Stimulated activated effector memory CD8-positive, alpha-beta T cell treated with anti-CD3 and anti-CD28 coated beads, Interleukin-12 subunit alpha, Interleukin-12 subunit beta, amount 100 ng/mL, for 72 hours (primary cell): Measurements from ENCODE around the gene CDH13.

Experiments
- ATAC-seq: fragments of 150-1000 bp; cut with Tn5 transposase; 2 replicates; pipeline ENCODE4 v1.10.0; 2021
- DNase-seq, 2 donors: peaks; one replicate each; pipeline ENCODE4 v3.0.0; 2021 to 2022; ENCODE audit warnings: low spot score in 2 of 2
- H3K27ac Mint-ChIP-seq: one replicate; pipeline ENCODE4 v1.8.0; 2022; ENCODE audit warnings: mild to moderate bottlenecking, mixed read lengths
- H3K36me3 Mint-ChIP-seq: one replicate; pipeline ENCODE4 v1.8.0; 2022; ENCODE audit warnings: mild to moderate bottlenecking, mixed read lengths
- H3K4me1 Mint-ChIP-seq: one replicate; pipeline ENCODE4 v1.8.0; 2022; ENCODE audit warnings: mixed read lengths
- H3K4me3 Mint-ChIP-seq: one replicate; pipeline ENCODE4 v1.8.0; 2022; ENCODE audit warnings: mild to moderate bottlenecking, mixed read lengths
- H3K9me3 Mint-ChIP-seq: one replicate; pipeline ENCODE4 v1.8.0; 2022; ENCODE audit warnings: mixed read lengths

CDH13 gene

GRCh38 chr16:82655072-82655714, 28.4 kb downstream of the CDH13 start:
- Mint-ChIP-seq H3K9me3 (no peaks in the 10 kb centered on the region), H3K4me1 (peaks cover 95% of the 10 kb centered on the region), H3K27ac (peak overlapping the region; percentile 92), H3K4me3 (peak overlapping the region; percentile 61), H3K36me3 (peaks cover 20% of the 10 kb centered on the region)
- peak; percentile 56 to 79 for DNase-seq
- ATAC-seq = peak; percentile 81

DNA sequence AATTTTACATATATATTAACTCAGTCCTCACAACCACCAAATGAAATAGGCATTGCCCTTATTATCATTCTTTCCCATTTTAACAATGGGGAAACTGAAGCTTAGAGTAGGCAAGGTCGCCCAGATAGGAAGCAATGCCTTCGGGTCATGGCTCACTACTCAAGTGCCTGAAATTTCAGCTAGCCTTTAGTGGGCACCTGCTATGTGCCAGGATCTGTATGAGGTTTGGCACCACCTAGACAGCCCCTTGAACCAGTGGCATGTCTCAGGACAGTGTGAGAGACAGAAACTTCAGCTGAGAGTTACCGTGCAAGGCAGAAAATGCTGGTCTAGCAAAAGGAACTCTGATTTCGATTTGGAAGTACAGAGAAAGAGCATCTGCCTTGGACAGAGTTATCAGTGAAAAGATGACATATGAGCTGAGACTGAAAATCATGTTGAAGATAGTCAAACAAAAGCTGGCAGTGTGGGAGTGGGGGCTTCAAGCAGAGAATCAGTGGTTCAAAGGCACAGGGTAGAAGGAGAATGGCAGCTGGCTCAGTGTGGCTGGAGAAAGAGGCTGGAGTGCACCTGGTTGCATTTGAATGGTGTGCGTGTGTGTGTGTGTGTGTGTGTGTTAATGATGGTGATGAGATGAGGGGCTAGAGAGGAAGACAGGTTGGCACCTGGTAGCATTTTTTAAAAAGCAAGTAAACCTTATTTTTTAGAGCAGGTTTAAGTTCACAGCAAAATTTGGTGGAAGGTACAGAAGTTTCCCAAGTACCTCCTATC, 29.1 kb downstream of the CDH13 start:
- Mint-ChIP-seq H3K4me3 (peak overlapping the region; percentile 61), H3K27ac (peak overlapping the region; percentile 92), H3K4me1 (peaks cover 92% of the 10 kb centered on the region), H3K9me3 (no peaks in the 10 kb centered on the region), H3K36me3 (peaks cover 23% of the 10 kb centered on the region)
- DNase-seq (no peak), ATAC-seq (peak; percentile 1)

- ATAC-seq (no peak), DNase-seq (no peak)
- Mint-ChIP-seq H3K27ac (peak overlapping the region; percentile 7), H3K36me3 (peaks cover 23% of the 10 kb centered on the region), H3K4me1 (peaks cover 83% of the 10 kb centered on the region), H3K4me3 (no peak overlapping the region), H3K9me3 (no peaks in the 10 kb centered on the region)
Measured at GRCh38 chr16:82657239-82657638, 30.5 kb downstream of the CDH13 start.

GRCh38 chr16:82657786-82658185, 31.0 kb downstream of the CDH13 start:
- H3K27ac Mint-ChIP-seq = peak overlapping the region; percentile 7
- DNase-seq (no peak), ATAC-seq (no peak)
- H3K4me1 Mint-ChIP-seq = peaks cover 77% of the 10 kb centered on the region
- H3K4me3 Mint-ChIP-seq = no peak overlapping the region
- no peaks in the 10 kb centered on the region for H3K9me3 Mint-ChIP-seq
- H3K36me3 Mint-ChIP-seq = peaks cover 23% of the 10 kb centered on the region

DNA sequence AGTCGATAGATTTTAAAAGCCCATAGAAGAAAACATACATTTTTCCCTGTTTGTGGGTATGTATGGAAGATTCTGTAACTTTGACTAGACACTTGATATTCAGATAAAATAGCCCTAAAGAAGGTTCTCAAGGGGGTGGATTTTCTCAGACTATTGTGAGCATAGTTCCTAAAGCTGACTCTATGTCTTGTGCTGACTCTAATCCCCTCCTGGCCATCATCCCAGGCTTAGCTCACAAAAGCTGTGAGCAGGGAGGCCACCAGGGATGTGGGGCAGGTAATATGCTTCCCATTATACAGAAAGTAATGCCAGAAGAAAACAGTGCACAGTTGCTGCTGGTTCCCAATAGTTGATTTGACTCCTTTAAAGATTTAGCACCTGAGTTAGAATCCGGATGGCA, 32.0 kb downstream of the CDH13 start:
- Mint-ChIP-seq H3K4me1 (peaks cover 67% of the 10 kb centered on the region), H3K27ac (no peak overlapping the region)

GRCh38 chr16:82660075-82660645, 33.4 kb downstream of the CDH13 start:
- Mint-ChIP-seq H3K4me1 (peaks cover 53% of the 10 kb centered on the region), H3K4me3 (peak overlapping the region; percentile 52)

More for the DNA sequence above, 32.0 kb downstream of the CDH13 start:
- DNase-seq (no peak), ATAC-seq (no peak)
- peaks cover 19% of the 10 kb centered on the region for H3K36me3 Mint-ChIP-seq
- peak overlapping the region; percentile 12 for H3K4me3 Mint-ChIP-seq
- H3K9me3 Mint-ChIP-seq = no peaks in the 10 kb centered on the region

DNA sequence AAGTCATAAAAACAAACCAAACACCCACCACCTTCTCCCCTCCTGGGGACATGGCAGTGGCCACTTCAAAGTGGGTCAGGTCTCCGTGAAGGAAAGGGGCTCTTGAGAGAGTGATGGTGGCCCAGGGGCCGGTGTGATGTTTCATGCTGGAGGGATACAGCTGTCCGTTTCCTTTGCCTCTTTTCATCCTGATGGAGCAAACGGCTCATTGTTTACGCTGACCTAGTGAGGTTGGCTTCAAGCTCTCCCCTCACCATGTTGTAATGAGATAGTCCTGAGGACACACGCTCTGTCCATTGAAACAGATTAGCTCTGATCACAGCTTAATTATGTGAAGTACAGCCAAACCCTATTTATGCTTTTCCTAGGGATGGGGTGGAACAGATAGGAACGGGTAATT, 34.2 kb downstream of the CDH13 start:
- peaks cover 8% of the 10 kb centered on the region for H3K36me3 Mint-ChIP-seq
- DNase-seq = no peak
- H3K4me1 Mint-ChIP-seq = peaks cover 45% of the 10 kb centered on the region
- no peak overlapping the region for H3K4me3 Mint-ChIP-seq
- no peaks in the 10 kb centered on the region for H3K9me3 Mint-ChIP-seq
- H3K27ac Mint-ChIP-seq = no peak overlapping the region
- ATAC-seq = no peak

More at GRCh38 chr16:82660075-82660645, 33.4 kb downstream of the CDH13 start:
- peak in 1 of 2 donors; percentile 58 for DNase-seq
- Mint-ChIP-seq H3K36me3 (peaks cover 11% of the 10 kb centered on the region), H3K9me3 (no peaks in the 10 kb centered on the region), H3K27ac (peak overlapping the region; percentile 84)
- ATAC-seq = peak; percentile 77

DNA sequence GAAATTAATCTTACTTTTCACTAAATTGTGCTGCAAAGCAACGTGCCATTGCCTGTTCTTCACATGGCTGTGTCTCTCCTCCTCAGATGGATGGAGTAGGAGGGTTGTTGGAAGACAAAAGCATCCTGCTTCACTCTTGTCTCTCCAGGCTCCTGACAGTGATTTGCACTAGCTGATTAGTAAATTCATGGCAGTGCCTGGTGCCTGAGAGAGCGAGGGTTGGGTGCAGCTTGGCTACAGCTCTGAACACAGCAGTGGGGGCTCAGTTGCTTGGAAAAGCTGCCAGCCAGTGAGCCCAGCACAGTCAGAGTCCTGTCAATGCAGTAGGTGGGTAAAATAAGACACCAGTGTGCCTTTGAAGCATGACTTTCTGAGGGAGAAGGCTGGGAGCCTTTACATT, 37.4 kb downstream of the CDH13 start:
- Mint-ChIP-seq H3K4me1 (peaks cover 14% of the 10 kb centered on the region), H3K27ac (no peak overlapping the region)

GRCh38 chr16:82665025-82665424, 38.3 kb downstream of the CDH13 start:
- Mint-ChIP-seq H3K36me3 (peaks cover 5% of the 10 kb centered on the region), H3K4me1 (peaks cover 6% of the 10 kb centered on the region), H3K27ac (no peak overlapping the region), H3K9me3 (no peaks in the 10 kb centered on the region), H3K4me3 (no peak overlapping the region)
- no peak for DNase-seq
- ATAC-seq = no peak

More for the DNA sequence above, 37.4 kb downstream of the CDH13 start:
- H3K9me3 Mint-ChIP-seq = no peaks in the 10 kb centered on the region
- H3K36me3 Mint-ChIP-seq = peaks cover 8% of the 10 kb centered on the region
- DNase-seq (no peak), ATAC-seq (no peak)
- no peak overlapping the region for H3K4me3 Mint-ChIP-seq

- H3K27ac Mint-ChIP-seq = no peak overlapping the region
- no peaks in the 10 kb centered on the region for H3K4me1 Mint-ChIP-seq
- H3K9me3 Mint-ChIP-seq = no peaks in the 10 kb centered on the region
- DNase-seq = no peak
- no peak overlapping the region for H3K4me3 Mint-ChIP-seq
- no peak for ATAC-seq
- H3K36me3 Mint-ChIP-seq = no peaks in the 10 kb centered on the region
Measured at GRCh38 chr16:82667437-82667836, 40.7 kb downstream of the CDH13 start.

GRCh38 chr16:82668094-82668493, 41.3 kb downstream of the CDH13 start:
- H3K4me1 Mint-ChIP-seq = no peaks in the 10 kb centered on the region
- no peaks in the 10 kb centered on the region for H3K36me3 Mint-ChIP-seq
- no peak overlapping the region for H3K27ac Mint-ChIP-seq
- H3K4me3 Mint-ChIP-seq = no peak overlapping the region
- DNase-seq (no peak), ATAC-seq (no peak)
- H3K9me3 Mint-ChIP-seq = no peaks in the 10 kb centered on the region

GRCh38 chr16:82671741-82672140, 45.0 kb downstream of the CDH13 start:
- ATAC-seq (no peak), DNase-seq (no peak)
- Mint-ChIP-seq H3K4me1 (no peaks in the 10 kb centered on the region), H3K4me3 (no peak overlapping the region), H3K27ac (no peak overlapping the region), H3K36me3 (no peaks in the 10 kb centered on the region), H3K9me3 (no peaks in the 10 kb centered on the region)

DNA sequence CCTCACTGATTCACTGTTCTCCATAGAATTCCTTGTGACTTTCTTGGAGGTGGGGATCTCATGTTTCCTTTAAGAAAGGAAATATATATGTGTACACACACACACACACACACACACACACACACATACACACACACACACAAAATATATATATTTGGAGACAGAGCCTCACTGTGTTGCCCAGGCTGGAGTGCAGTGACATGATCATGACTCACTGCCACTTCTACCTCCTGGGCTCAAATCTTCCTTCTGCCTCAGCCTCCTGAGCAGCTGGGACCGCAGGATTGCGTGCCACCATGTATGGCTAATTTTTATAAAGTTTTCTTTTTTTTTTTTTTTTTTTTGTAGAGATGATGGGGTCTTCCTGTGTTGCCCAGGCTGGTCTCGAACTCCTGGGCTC, 45.9 kb downstream of the CDH13 start:
- no peaks in the 10 kb centered on the region for H3K4me1 Mint-ChIP-seq

GRCh38 chr16:82675300-82675699, 48.5 kb downstream of the CDH13 start:
- Mint-ChIP-seq H3K36me3 (no peaks in the 10 kb centered on the region), H3K9me3 (no peaks in the 10 kb centered on the region), H3K4me1 (no peaks in the 10 kb centered on the region), H3K27ac (no peak overlapping the region), H3K4me3 (no peak overlapping the region)
- ATAC-seq = no peak
- DNase-seq = no peak

More for the DNA sequence above, 45.9 kb downstream of the CDH13 start:
- no peaks in the 10 kb centered on the region for H3K9me3 Mint-ChIP-seq
- H3K4me3 Mint-ChIP-seq = no peak overlapping the region
- no peak overlapping the region for H3K27ac Mint-ChIP-seq
- no peak for ATAC-seq
- DNase-seq = no peak
- H3K36me3 Mint-ChIP-seq = no peaks in the 10 kb centered on the region

GRCh38 chr16:82681592-82681991, 54.8 kb downstream of the CDH13 start:
- no peak for DNase-seq
- H3K36me3 Mint-ChIP-seq = no peaks in the 10 kb centered on the region
- H3K27ac Mint-ChIP-seq = no peak overlapping the region
- H3K9me3 Mint-ChIP-seq = no peaks in the 10 kb centered on the region
- no peaks in the 10 kb centered on the region for H3K4me1 Mint-ChIP-seq
- no peak for ATAC-seq
- no peak overlapping the region for H3K4me3 Mint-ChIP-seq

- ATAC-seq (no peak), DNase-seq (no peak)
- no peaks in the 10 kb centered on the region for H3K36me3 Mint-ChIP-seq
- H3K27ac Mint-ChIP-seq = no peak overlapping the region
- H3K4me1 Mint-ChIP-seq = peaks cover 9% of the 10 kb centered on the region
- H3K9me3 Mint-ChIP-seq = no peaks in the 10 kb centered on the region
- no peak overlapping the region for H3K4me3 Mint-ChIP-seq
Measured at GRCh38 chr16:82682767-82683166, 56.0 kb downstream of the CDH13 start.
